Prostate gland (tissue), 2 donors: ENCODE results near the gene RASSF5.

ENCODE experiments used
- CTCF ChIP-seq, 4 experiments: fragments of 200-600 bp in 2 of 4; fragments of 450-650 bp in 2 of 4; sonication (generic) in 2 of 4; IDR thresholded peaks; 1 replicate in 3 of 4; 2 replicates in 1 of 4; pipeline ENCODE4 v1.5.1; 2016 to 2019; ENCODE audit warnings: antibody characterized with exemption in 4 of 4, mild to moderate bottlenecking in 2 of 4, moderate library complexity in 2 of 4
- POLR2AphosphoS5 ChIP-seq: sonication (generic); formaldehyde crosslinking; IDR thresholded peaks from one replicate; pipeline ENCODE4 v1.6.1; 2017; ENCODE audit warnings: antibody characterized with exemption

- TF ChIP-seq POLR2AphosphoS5 (no peak), CTCF (IDR thresholded peaks at IDR 0.05) (no peak)
These were observed 44.6 kb downstream of the RASSF5 start for GRCh38 chr1:206551986-206552326.
